K562 (cell line): ENCODE data around the gene DGCR8. TPM values are rescaled to one million over a fixed set of nuclear protein-coding genes. Genes with fewer than 3 reads are reported as not detected.

ENCODE experiments used
- BHLHE40 ChIP-seq: IDR thresholded peaks from 2 replicates; pipeline ENCODE4 v1.6.1; 2011; ENCODE audit warnings: low read length, improper control_type of control experiment
- CSDE1 ChIP-seq, 2 experiments: fragments of 450-650 bp; IDR thresholded peaks; 2 replicates each; pipeline ENCODE4 v1.6.1; 2016; ENCODE audit warnings: mild to moderate bottlenecking in 1 of 2
- EHMT2 ChIP-seq: fragments of 450-650 bp; IDR thresholded peaks from 2 replicates; pipeline ENCODE4 v1.6.1; 2018; ENCODE audit warnings: antibody characterized with exemption
- FUS ChIP-seq: fragments of 200-400 bp; formaldehyde crosslinking; optimal IDR thresholded peaks from 2 replicates; pipeline ENCODE3; 2017; ENCODE audit warnings: low read depth, low read length
- KLF13 ChIP-seq: fragments of 450-650 bp; IDR thresholded peaks from 2 replicates; pipeline ENCODE4 v1.6.1; 2016; ENCODE audit warnings: missing genetic modification characterization, low read depth, mild to moderate bottlenecking, missing compliant biosample characterization, moderate library complexity, borderline replicate concordance
- MLLT1 ChIP-seq, 2 experiments: fragments of 450-650 bp; IDR thresholded peaks; 2 replicates each; pipeline ENCODE4 v1.6.1; 2016
- PYGO2 ChIP-seq: fragments of 450-650 bp; IDR thresholded peaks from 2 replicates; pipeline ENCODE4 v1.6.1; 2016; ENCODE audit warnings: mild to moderate bottlenecking, missing genetic modification characterization, moderate library complexity, missing compliant biosample characterization
- RHOXF2B ChIP-seq: fragments of 250-450 bp; sonication (Bioruptor Pico); conservative IDR thresholded peaks from 2 replicates; pipeline ENCODE4 v1.5.1; 2021
- SAFB2 ChIP-seq: fragments of 200-400 bp; formaldehyde crosslinking; IDR thresholded peaks from 2 replicates; pipeline ENCODE4 v1.6.1; 2018; ENCODE audit warnings: borderline replicate concordance, low read length, low read depth, moderate library complexity; ENCODE audit not compliant: severe bottlenecking
- SRSF3 ChIP-seq: fragments of 200-400 bp; formaldehyde crosslinking; IDR thresholded peaks from 2 replicates; pipeline ENCODE4 v1.6.1; 2016; ENCODE audit warnings: mild to moderate bottlenecking, low read length, moderate library complexity; ENCODE audit not compliant: insufficient read depth
- THAP12 ChIP-seq: fragments of 250-450 bp; sonication (Bioruptor Pico); IDR thresholded peaks from 2 replicates; pipeline ENCODE4 v1.9.0; 2021; ENCODE audit warnings: mild to moderate bottlenecking, inconsistent platforms
- ZBTB40 ChIP-seq, 2 experiments: fragments of 450-650 bp in 1 of 2; sonication (generic) in 1 of 2; formaldehyde crosslinking in 1 of 2; IDR thresholded peaks; 2 replicates each; pipeline versions ENCODE4 v1.7.1 to v1.9.0; 2016 to 2022; ENCODE audit warnings: inconsistent platforms in 1 of 2, mild to moderate bottlenecking in 1 of 2, missing genetic modification reagents in 1 of 2
- ZNF699 ChIP-seq: fragments of 250-450 bp; sonication (Bioruptor Pico); IDR thresholded peaks from 2 replicates; pipeline ENCODE4 v1.8.0; 2021; ENCODE audit warnings: mild to moderate bottlenecking, moderate library complexity; ENCODE audit not compliant: insufficient replicate concordance
- ZNF830 ChIP-seq: fragments of 250-450 bp; sonication (Bioruptor Pico); IDR thresholded peaks from 2 replicates; pipeline ENCODE4 v1.5.0; 2021; ENCODE audit warnings: mild to moderate bottlenecking
- polyA plus RNA-seq, 8 experiments: library from polyadenylated mRNA; depleted of rRNA in 4 of 8; stranded (reverse) in 5 of 8; unstranded in 3 of 8; fragments of >200 nt; fragmentation: Nextera tagmentation in 2 of 8; fragmentation: Illumina TruSeq in 1 of 8; extraction: Ambion mirVana in 2 of 8; extraction: Trizol in 1 of 8; gene quantifications; 2 replicates each; pipeline versions ENCODE4 v1.2.1 to v1.2.3, GENCODE V29; 2011 to 2014; ENCODE audit warnings: inconsistent platforms in 1 of 8, missing spikeins in 1 of 8
- total RNA-seq, 7 experiments: library from RNA; depleted of rRNA in 6 of 7; stranded (reverse); fragments of >200 nt in 6 of 7; fragmentation: Illumina TruSeq in 2 of 7; extraction: Trizol in 2 of 7; gene quantifications; 2 replicates each; pipeline versions ENCODE4 v1.2.1 to v1.2.3, GENCODE V29; 2011 to 2021; ENCODE audit warnings: low replicate concordance in 1 of 7

DGCR8 gene
- total and polyA plus RNA-seq, 9 of the 15 experiments (the other 6 are each of a cell fraction or from before 2014, with no cell fraction given), result 5.9 to 144 (median 80.1) TPM

- TF ChIP-seq ZBTB40 (IDR thresholded peaks at IDR 0.05) (no peak), ZBTB40 (CRISPR knock-in tag; IDR thresholded peaks at IDR 0.05) (no peak), BHLHE40 (0 out of 2 replicates have a peak, but pooled peaks have one; percentile 18), SAFB2 (no peak), THAP12 (CRISPR knock-in tag) (0 out of 2 replicates have a peak, but pooled peaks have one; percentile 10), CSDE1 (IDR thresholded peaks at IDR 0.05) (no peak), RHOXF2B (peak; percentile 29; the same call in 1 of the 2 replicates), SRSF3 (0 out of 2 replicates have a peak, but pooled peaks have one; percentile 59), MLLT1 (IDR thresholded peaks at IDR 0.05) (no peak), ZNF699 (peak; percentile 69), KLF13 (tag) (no peak), FUS (no peak), ZNF830 (CRISPR knock-in tag) (0 out of 2 replicates have a peak, but pooled peaks have one; percentile 42), EHMT2 (no peak), PYGO2 (no peak)
These were observed 50.3 kb downstream of the DGCR8 start (continued) for GRCh38 chr22:20130319-20130718.
